IPS-18c (cell line): Measurements from ENCODE around the gene CTIF.

Experiments
- H3K4me3 ChIP-seq: 2 replicates; pipeline ENCODE4 v1.7.0; 2013; ENCODE audit warnings: low read depth, mild to moderate bottlenecking, low read length, moderate library complexity; ENCODE audit not compliant: insufficient read depth
- H3K9me3 ChIP-seq: one replicate; pipeline ENCODE4 v1.6.1; 2013; ENCODE audit warnings: mild to moderate bottlenecking, low read length, moderate library complexity; ENCODE audit not compliant: control insufficient read depth, insufficient read depth

The CTIF gene

DNA sequence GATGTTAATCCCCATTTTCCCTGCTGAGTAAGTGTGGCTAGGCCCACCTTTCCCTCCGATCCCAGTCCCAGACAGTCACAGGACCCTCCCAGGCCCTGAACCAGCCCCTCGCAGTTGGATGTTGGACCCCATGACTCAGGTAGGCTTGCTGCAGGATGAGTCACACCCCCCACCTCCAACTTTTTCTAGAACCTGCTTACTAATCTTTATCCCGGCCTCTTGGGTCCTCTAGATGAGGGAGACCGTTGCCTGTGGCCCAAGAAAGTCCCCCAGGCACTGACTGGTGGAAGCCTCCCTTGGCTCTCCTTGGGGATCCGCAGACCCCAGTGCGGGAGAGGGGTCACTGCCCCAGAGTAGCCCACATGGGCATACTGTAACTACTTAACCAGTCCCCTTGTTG, 313.5 kb downstream of the CTIF start:
- H3K4me3 ChIP-seq: no peak overlapping the region
- no peaks in the 10 kb centered on the region for H3K9me3 ChIP-seq

DNA sequence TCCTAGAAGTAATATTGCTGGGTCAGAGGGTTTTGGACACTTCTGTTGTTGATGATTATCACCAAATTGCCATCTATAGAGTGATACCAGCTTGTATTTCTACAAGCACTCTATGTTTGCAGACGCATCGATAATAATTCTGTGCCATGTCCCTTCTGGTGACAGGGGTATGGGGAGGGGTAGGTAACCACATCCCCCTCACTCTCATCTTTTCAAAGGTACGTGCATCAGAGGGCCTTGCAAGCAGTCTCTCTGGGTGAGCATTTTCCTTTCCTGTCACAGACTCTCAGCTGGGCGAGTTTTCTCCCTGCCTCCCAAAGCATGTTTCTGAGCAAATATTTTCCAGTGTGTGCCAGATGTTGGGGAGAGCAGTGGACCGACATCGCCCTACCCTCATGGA, 314.0 kb downstream of the CTIF start:
- Histone ChIP-seq H3K4me3 (no peak overlapping the region), H3K9me3 (no peaks in the 10 kb centered on the region)

DNA sequence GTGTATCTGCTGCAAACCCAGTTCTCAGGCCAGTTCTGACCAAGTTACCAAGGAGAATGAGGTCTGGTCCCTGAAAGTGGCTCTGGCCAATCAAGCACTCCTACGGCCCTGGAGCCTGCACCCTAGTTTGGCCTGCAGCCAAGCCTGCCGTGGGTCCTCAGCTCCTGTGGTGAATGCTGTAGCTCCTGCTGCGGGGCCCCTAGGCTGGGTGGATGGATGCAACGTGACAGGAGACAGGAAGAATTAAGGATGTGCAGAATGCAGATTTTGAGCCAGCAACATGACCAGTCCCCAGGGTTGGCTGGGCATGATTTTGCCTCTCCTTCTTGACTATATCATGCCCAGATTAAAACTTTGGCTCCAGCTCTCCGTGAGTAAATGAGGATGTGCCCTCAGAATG, 314.8 kb downstream of the CTIF start:
- Histone ChIP-seq H3K9me3 (no peaks in the 10 kb centered on the region), H3K4me3 (no peak overlapping the region)

DNA sequence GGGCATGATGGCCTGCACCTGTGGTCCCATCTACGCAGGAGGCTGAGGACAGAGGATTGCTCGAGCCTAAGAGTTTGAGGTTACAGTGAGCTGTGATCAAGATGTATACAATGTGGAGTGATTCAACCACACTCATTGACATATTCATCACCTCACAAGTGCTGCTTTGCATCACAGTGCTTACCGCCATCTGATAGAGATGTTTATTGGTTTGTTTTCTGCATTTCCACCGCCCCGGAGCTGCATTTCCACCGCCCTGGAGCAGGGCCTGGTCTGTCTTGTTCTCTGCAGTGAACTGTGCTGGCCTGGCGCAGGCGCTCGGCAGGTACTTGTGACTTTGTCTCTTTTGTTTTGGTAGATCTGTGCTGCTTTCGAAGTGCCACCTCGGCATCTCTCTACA, 315.9 kb downstream of the CTIF start:
- H3K4me3 ChIP-seq: no peak overlapping the region
- no peaks in the 10 kb centered on the region for H3K9me3 ChIP-seq

DNA sequence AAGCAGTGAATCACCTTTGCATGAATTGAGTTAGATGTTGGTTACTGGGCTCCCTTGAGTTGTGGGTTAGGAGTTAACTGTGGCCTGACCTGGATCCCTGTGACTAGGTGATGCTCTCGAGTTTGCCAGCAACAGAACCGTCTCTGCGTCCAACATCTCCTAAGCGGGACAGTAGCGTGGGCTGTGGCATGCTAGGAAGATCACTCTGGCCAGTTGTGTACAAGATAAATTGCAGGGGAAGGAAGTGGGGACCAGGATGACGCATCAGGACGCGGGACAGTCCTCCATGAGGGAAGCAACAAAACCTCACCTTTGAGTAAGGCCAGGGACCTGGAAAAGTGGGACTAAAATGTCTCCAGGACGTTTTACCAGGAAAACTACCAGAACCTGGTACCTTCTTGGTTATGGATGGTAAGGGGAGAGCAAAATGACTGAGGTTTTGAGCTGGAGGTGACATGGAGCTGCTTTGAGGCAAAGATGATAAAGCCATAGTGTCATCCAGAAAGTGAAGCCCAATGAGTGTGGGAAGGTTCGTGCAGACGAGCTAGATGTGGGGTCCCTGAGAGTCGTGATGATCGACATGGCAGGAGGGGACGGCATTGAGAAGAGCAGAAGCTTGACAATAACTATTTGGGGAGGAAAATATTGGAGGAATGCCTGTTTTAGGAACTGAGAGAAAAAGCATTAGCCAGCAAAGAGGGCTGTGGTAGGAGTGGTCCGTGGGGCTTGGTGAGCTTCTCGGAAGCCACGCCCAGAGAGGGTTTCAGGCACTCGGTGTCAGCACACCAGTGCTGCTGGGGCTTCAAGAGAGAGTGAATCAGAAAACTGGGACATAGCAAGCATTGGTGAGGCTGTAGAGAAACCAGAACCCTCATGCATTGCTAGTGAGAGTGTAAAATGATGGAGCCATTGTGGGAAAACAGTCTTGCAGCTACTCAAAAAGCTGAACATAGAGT, 316.9 kb downstream of the CTIF start:
- no peak overlapping the region for H3K4me3 ChIP-seq
- no peaks in the 10 kb centered on the region for H3K9me3 ChIP-seq

DNA sequence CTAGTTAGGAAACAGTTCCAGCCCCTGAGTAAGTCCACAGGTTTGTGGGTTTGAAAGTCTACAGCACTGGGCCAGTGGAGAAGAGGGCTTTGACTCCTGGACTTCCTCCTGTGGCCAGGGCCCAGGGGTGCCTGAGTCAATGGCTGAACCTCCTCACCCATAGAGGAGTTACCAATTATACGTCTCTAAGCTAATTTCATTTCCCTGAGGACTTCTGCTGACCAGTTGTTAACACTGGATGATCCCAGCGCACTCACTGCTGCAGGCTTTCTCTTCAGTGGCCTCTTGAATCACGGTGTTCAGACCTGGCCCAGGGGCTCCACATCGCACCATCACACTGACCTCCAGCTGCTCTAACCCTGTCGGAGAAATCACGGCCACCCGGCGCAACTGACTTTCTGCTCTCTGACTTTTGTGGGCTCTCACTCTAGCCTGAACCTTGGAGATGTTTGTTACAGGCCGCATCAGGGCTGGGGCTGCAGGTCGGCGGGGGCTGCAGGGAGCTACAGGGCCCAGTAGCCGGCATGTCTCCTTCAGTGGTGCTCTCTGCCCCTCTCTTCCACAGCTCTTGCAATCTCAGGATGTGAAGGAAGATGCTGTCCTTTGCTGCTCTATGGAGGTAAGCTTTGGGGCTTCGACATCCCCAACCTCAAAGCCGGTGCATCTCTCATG, 318.3 kb downstream of the CTIF start:
- no peak overlapping the region for H3K4me3 ChIP-seq
- no peaks in the 10 kb centered on the region for H3K9me3 ChIP-seq

DNA sequence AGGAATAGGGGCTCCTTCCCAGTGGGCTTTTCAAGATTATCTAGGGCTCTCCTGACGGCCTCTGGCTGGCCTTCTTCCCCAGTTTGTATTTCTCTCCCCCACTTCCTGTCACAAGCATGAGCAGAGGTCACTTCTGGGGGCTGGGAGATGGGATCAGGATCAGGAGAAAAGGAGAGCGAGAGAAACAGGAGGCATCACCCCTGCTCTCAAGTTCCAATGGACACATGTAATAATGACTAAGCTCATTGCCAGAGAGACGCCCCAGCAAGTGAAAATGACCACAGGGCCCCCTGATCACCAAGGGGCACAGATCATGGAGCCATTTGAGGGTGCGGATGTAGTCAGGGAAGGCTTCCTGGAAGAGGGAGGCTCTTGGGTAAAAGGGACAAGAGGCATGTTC, 319.8 kb downstream of the CTIF start:
- H3K4me3 ChIP-seq: no peak overlapping the region

DNA sequence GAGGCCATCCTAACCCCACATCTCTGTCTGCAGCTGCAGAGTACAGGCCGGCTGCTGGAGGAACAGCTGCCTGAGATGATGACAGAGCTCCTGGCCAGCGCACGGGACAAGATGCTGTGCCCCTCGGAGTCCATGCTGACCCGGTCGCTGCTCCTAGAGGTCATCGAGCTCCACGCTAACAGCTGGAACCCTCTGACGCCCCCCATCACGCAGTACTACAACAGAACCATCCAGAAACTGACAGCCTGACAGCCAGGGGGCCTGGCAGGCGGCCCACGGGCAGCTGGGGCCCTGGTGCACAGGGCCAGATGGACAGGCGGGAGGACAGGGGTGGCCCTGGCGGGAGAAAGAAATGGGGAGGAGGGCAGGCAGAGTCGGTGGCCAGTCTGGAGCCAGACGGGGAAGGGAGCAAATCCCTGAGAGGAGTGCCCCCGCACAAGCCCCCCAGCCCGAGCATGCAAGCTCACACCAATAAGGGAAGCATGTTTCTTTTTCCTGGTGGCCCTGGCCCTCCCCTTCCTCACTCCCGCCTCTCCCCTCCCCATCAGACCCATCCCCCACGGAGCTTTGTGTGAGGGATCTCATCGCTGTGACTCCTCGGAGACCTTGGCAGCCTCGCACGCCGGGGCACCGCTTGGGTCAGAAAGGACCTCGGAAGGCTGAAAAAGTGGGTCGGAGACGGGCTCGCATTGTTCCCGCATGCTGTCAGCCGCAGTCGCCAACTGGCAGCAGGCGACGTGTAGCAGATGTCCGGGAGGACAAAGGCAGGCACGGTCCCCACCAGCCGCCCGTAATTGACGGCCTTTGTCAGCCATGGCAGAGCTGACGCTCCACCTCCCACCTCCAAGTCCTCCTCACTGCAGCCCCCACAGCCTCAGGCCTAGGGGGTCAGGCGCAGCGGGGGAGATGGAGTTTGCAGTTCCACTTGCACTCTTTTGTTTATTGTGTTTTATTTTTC, 320.8 kb downstream of the CTIF start:
- H3K9me3 ChIP-seq: no peaks in the 10 kb centered on the region
- H3K4me3 ChIP-seq: no peak overlapping the region; the same call in 1 of the 2 replicates

More for the DNA sequence above, 319.8 kb downstream of the CTIF start:
- H3K9me3 ChIP-seq: no peaks in the 10 kb centered on the region

DNA sequence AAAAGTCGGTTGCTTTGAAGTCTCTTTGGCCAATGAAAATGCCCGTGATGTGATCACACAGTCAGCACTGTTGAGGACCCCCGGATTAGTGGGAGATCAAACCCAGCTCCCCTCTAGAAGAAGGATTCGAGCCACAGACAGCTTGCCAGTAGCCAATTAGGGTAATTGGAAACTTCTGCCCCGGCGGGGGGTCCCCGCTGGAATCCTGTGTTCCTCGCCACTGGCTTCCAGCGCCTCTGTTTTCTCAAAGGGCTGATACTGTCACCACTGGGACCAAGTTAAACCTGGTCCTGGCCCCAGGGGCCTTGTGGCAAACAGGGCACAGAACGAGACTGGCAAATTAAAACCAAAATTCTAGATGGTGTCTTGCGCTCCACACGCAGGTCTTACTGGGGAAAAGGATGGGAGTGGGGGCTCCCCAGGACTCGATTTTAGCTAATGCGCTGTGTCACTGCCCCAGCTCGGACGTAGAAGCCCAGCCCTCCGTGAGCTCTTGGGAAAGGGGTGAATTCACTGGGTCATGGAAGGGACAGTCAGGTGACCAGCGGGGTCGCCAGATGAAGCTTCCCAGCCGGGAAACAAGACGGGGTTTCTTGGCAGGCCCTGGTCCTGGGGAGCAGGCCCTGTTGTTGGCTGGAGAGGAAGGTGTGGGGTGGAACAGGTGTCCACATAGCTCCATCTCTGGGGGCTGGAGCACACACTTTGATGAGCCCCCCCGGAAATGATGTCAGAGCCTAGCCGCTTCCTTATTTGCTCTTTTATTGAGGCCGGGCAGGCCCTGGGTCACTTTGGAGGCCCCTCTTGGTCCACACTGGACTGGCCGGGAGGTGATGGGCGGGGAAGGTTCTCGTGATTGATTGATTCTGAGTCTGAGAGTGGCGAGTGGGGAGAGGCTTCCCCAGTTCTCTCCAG, 321.7 kb downstream of the CTIF start:
- Histone ChIP-seq H3K4me3 (no peak overlapping the region), H3K9me3 (no peaks in the 10 kb centered on the region)

DNA sequence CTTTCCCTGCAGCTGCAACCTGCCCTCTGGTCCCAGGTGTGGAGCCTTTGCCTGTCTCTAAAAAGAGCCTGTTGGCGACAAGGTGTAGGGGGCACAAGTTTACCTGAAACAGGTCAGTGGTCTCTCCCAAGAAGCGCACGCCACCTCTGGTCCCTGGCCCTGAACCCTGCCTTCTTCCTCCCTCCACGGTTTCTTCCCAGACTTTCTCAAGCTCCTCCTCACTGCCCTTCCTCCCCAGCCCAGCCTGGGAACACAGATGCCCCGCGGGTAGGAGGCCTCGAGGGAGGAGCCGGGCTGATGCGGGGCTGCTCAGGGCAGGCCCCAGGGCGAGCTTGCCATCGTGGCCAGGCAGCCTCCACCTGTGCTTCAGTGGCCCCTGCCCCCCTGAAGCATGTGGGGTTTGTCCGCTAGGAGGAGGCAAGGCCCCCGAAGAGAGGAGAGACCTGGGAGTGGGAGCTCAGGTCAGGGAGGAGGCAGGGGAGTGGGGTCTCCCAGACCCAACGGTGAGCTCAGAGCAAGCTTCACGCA, 322.4 kb downstream of the CTIF start:
- Histone ChIP-seq H3K9me3 (no peaks in the 10 kb centered on the region), H3K4me3 (no peak overlapping the region)

DNA sequence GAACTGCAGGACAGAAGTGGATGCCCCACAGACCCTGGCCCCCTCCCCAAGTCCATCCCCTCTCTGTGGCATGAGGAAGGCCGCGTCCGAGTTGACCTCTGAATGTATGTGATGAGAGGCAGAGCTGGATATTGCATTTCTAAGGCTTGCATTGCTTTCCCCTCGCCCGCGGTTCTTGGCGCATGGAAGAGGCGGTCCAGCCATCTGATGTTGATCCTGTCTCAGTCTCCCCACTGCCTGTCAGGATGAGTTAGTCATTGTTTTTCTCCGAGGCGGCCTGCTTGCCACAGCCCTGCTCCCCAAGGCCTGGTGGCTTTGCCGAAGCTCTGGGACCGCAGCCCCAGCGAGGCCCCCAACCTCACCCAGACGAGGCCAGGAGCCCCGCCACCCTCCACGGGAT, 323.3 kb downstream of the CTIF start:
- H3K4me3 ChIP-seq: no peak overlapping the region

DNA sequence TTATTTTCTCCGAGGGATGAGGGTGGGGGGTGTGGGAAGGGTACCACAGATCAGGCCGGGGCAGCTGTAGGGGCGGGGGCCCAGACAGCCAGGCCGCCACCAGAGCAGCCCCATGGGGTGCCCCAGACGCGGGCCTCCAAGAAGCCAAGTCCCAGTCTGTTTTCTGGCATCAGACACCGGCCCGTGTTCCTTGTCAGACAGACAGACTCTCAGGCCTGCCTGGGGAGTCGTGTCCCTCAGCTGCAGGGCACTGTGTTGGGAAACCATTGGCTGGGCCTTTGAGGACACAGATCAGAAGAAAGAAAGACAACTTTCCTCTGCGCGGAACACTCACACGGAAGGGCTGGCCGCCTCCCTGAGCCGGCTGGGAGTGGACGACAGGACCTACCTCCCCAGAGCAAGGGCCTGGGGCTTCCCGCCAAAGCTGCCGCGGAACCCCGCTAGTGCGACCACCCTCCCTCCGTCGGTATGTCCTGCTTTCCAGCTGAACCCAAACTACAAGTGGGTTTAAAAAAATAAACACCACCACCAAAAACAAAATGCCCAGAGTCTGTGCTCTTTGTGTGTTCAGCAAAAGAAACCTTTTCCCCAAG, 323.9 kb downstream of the CTIF start:
- no peak overlapping the region for H3K4me3 ChIP-seq
- H3K9me3 ChIP-seq: no peaks in the 10 kb centered on the region

More for the DNA sequence above, 323.3 kb downstream of the CTIF start:
- no peaks in the 10 kb centered on the region for H3K9me3 ChIP-seq

DNA sequence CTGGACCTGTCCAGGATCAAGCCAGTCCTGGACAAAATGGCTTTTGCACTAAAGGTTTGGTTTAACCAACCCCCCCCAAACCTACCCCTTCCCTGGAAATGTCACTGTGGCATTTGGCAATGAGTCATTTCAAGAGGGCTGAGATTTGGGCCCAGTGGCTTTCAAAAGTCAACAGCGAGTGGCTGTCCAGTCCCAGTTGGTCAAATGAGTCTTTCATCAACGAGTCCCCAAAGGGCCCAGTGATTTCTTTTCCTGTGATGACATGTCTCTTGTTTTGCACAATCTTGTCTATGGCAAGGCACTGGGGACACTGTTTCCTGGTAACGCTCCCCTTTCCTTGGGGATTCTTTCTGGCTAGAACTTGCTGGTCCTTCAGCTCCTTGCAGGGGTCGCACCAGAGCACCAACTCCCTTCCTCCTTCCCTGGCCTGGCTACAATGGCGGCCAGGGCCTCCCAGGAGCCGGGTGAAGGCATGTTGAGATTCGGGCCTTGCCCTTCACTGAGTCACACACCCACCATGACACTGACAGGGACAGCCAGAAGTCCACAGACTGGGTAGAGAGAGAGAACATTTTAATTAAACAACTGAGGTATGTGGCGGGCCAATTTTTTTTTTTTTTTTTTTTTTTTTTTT, 324.7 kb downstream of the CTIF start:
- Histone ChIP-seq H3K9me3 (no peaks in the 10 kb centered on the region), H3K4me3 (no peak overlapping the region)

DNA sequence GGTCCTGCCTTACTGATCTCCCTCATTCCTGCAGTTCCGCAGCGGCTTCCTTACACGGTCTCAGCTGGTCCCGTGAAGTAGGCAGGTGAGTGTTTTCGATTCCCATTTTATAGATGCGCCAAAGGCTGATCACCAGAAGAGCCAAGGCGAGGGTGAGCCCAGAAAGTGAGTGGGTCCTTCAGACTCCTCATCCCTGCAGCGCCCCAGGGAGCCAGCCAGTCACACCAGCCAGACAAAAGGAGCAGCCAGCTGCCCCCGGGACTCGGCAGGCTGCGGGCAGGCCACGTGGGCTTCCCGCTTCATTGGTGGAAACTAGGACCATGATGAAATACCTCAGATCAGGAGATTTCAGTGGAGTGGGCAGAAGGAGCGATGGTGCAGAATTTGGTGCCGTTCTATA, 326.0 kb downstream of the CTIF start:
- H3K4me3 ChIP-seq: no peak overlapping the region

DNA sequence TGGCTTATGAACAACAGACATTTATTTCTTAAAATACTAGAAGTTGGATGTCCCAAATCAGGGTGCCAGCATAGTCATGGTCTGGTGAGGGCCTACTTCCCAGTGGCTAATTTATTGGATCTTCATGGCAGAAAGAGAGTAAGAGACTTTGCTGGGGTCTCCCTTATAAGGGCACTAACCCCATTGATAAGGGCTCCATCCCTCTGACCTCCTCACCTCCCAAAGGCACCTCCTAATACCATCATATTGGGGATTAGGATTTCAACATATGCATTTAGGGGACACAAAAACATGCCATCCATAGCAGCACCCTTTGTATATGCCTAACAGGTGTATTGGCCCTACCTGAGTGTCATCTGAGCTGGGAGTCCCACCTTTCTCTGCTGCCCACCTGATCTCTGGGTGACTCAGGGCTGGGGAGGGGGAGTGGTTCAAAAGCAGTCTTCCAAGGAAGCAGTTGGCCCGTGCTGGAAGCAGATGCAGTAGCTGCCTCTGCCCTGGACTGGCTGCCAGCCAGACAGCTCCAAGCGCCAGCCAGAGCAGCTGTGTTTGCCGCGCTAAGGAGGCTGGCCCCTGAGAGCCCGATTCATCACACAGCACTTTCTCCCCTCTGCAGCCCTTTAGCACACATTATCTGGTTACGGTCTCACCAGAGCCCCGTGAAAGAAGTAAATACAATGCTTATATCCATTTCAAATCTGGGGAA, 327.4 kb downstream of the CTIF start:
- Histone ChIP-seq H3K4me3 (no peak overlapping the region), H3K9me3 (no peaks in the 10 kb centered on the region)

More for the DNA sequence above, 326.0 kb downstream of the CTIF start:
- no peaks in the 10 kb centered on the region for H3K9me3 ChIP-seq
